Activated T-helper 1 cell treated with anti-CD3 and anti-CD28 coated beads, Interleukin-12 subunit alpha, Interleukin-12 subunit beta, Interleukin-2, Interleukin-4 antibody, amounts not matched to agents 30 ng/mL and 10 ng/mL and 1 ng/mL, durations not matched to agents 14 hours and 24 hours and 36 hours (primary cell): ENCODE measurements around the gene MIB1. TPM values are rescaled to one million over a fixed set of nuclear protein-coding genes. Genes with fewer than 3 reads are reported as not detected.
"Not testable (repeated sequence)": the region's sequence is repeated elsewhere in the genome, so short reads cannot be mapped to it uniquely, and the experiment has no call there.

Source experiments
- DNase-seq: peaks from one replicate; pipeline ENCODE4 v3.0.0; 2021; ENCODE audit warnings: low spot score
- H3K27ac Mint-ChIP-seq: one replicate; pipeline ENCODE4 v1.8.0; 2021; ENCODE audit warnings: mild to moderate bottlenecking, mixed read lengths
- H3K27me3 Mint-ChIP-seq: one replicate; pipeline ENCODE4 v1.8.0; 2022; ENCODE audit warnings: mild to moderate bottlenecking, moderate library complexity, mixed read lengths; ENCODE audit not compliant: insufficient read depth
- H3K36me3 Mint-ChIP-seq: one replicate; pipeline ENCODE4 v1.8.0; 2021; ENCODE audit warnings: low read depth, mixed read lengths
- H3K4me1 Mint-ChIP-seq: one replicate; pipeline ENCODE4 v1.8.0; 2021; ENCODE audit warnings: low read depth, mixed read lengths
- H3K4me3 Mint-ChIP-seq: one replicate; pipeline ENCODE4 v1.8.0; 2021; ENCODE audit warnings: mild to moderate bottlenecking, moderate library complexity, mixed read lengths
- H3K9me3 Mint-ChIP-seq: one replicate; pipeline ENCODE4 v1.8.0; 2021; ENCODE audit warnings: mixed read lengths
- intact Hi-C: fragments of 100-400 bp; cut with micrococcal nuclease; formaldehyde crosslinking; loops from one replicate; pipeline ENCODE4 v1.15.1; 2024
- total RNA-seq: library from RNA; stranded (reverse); gene quantifications from 2 replicates; pipeline ENCODE4 v1.2.3, GENCODE V29; 2022

The MIB1 gene
- total RNA-seq, result 29.8 and 31.7 TPM in 2 replicates

GRCh38 chr18:21740538-21741311, at the start of gene MIB1:
TSS of gene MIB1 (plus strand) at chr18:21740792. CDS start at chr18:21741584, 792 bp downstream.
- intact Hi-C loops, result loop anchor here (1.0 to 5.0 kb wide), 6 partner anchors 36 to 1192 kb away; partner anchors contain the start of genes ABHD3, ESCO1, RBBP8 and ROCK1
- Mint-ChIP-seq H3K4me1 (peaks cover 44% of the 10 kb centered on the region), H3K36me3 (peaks cover 11% of the 10 kb centered on the region), H3K27me3 (peaks cover 18% of the 10 kb centered on the region), H3K9me3 (peaks cover 14% of the 10 kb centered on the region), H3K4me3 (peak within 1 kb of the TSS; percentile 93), H3K27ac (peak within 1 kb of the TSS; percentile 94)
- peak; percentile 97 for DNase-seq

GRCh38 chr18:21693322-21693721, 47.3 kb upstream of the MIB1 start:
- H3K4me3 Mint-ChIP-seq, result no peak overlapping the region
- H3K9me3 Mint-ChIP-seq, result peaks cover 13% of the 10 kb centered on the region
- no peaks in the 10 kb centered on the region for H3K27me3 Mint-ChIP-seq
- H3K4me1 Mint-ChIP-seq, result peaks cover 4% of the 10 kb centered on the region
- no peak for DNase-seq
- peaks cover 50% of the 10 kb centered on the region for H3K36me3 Mint-ChIP-seq
- intact Hi-C loops, result loop anchor here (1.0 kb wide), 1 partner anchor 8 kb away; no protein-coding TSS in a partner anchor
- no peak overlapping the region for H3K27ac Mint-ChIP-seq

GRCh38 chr18:21700528-21701075, 40.0 kb upstream of the MIB1 start:
- intact Hi-C loops, result loop anchor here (5.0 kb wide), 2 partner anchors 152 to 1232 kb away; partner anchors contain the start of gene RBBP8
- H3K27me3 Mint-ChIP-seq, result no peaks in the 10 kb centered on the region
- H3K9me3 Mint-ChIP-seq, result no peaks in the 10 kb centered on the region
- no peak for DNase-seq
- H3K4me3 Mint-ChIP-seq, result no peak overlapping the region
- peaks cover 25% of the 10 kb centered on the region for H3K4me1 Mint-ChIP-seq
- H3K36me3 Mint-ChIP-seq, result peaks cover 23% of the 10 kb centered on the region
- H3K27ac Mint-ChIP-seq, result no peak overlapping the region

GRCh38 chr18:21701621-21702020, 39.0 kb upstream of the MIB1 start:
- no peaks in the 10 kb centered on the region for H3K27me3 Mint-ChIP-seq
- peaks cover 28% of the 10 kb centered on the region for H3K4me1 Mint-ChIP-seq
- no peak overlapping the region for H3K27ac Mint-ChIP-seq
- peaks cover 21% of the 10 kb centered on the region for H3K36me3 Mint-ChIP-seq
- DNase-seq, result no peak
- intact Hi-C loops, result loop anchor here (5.0 kb wide), 2 partner anchors 151 to 1231 kb away; partner anchors contain the start of gene RBBP8
- H3K4me3 Mint-ChIP-seq, result peak overlapping the region; percentile 22
- no peaks in the 10 kb centered on the region for H3K9me3 Mint-ChIP-seq

- H3K4me3 Mint-ChIP-seq, result peak overlapping the region; percentile 96
- peaks cover 28% of the 10 kb centered on the region for H3K4me1 Mint-ChIP-seq
- intact Hi-C loops, result loop anchor here (1.0 to 5.0 kb wide), 3 partner anchors 19 to 1230 kb away; partner anchors contain the start of gene RBBP8
- no peak for DNase-seq
- peaks cover 21% of the 10 kb centered on the region for H3K36me3 Mint-ChIP-seq
- H3K27me3 Mint-ChIP-seq, result no peaks in the 10 kb centered on the region
- H3K9me3 Mint-ChIP-seq, result no peaks in the 10 kb centered on the region
- H3K27ac Mint-ChIP-seq, result peak overlapping the region; percentile 90
Measured at GRCh38 chr18:21702602-21703001, 38.0 kb upstream of the MIB1 start.

- Mint-ChIP-seq H3K27me3 (no peaks in the 10 kb centered on the region), H3K36me3 (peaks cover 17% of the 10 kb centered on the region), H3K4me1 (peaks cover 28% of the 10 kb centered on the region), H3K4me3 (peak overlapping the region; percentile 96), H3K9me3 (no peaks in the 10 kb centered on the region), H3K27ac (peak overlapping the region; percentile 90)
- intact Hi-C loops, result loop anchor here (1.0 to 5.0 kb wide), 3 partner anchors 20 to 1229 kb away; partner anchors contain the start of gene RBBP8
- DNase-seq, result peak; percentile 10
Measured at GRCh38 chr18:21703241-21703820, 37.3 kb upstream of the MIB1 start.

GRCh38 chr18:21704603-21705364, 35.8 kb upstream of the MIB1 start, which contains the start of gene ABHD3:
TSS of gene ABHD3 (minus strand) at chr18:21704774. CDS start at chr18:21704665, 109 bp downstream.
- intact Hi-C loops, result loop anchor here (1.0 to 5.0 kb wide), 7 partner anchors 36 to 1228 kb away; partner anchors contain the start of genes ESCO1, MIB1, RBBP8 and ROCK1
- Mint-ChIP-seq H3K27me3 (no peaks in the 10 kb centered on the region), H3K27ac (peak within 1 kb of the TSS; percentile 90), H3K4me3 (peak within 1 kb of the TSS; percentile 96), H3K36me3 (peaks cover 9% of the 10 kb centered on the region), H3K9me3 (no peaks in the 10 kb centered on the region), H3K4me1 (peaks cover 34% of the 10 kb centered on the region)
- DNase-seq, result peak; percentile 91

- no peak overlapping the region for H3K4me3 Mint-ChIP-seq
- peaks cover 5% of the 10 kb centered on the region for H3K36me3 Mint-ChIP-seq
- intact Hi-C loops, result loop anchor here (5.0 kb wide), 1 partner anchor 594 kb away; the partner anchor contains the start of gene ROCK1
- DNase-seq, result no peak
- no peak overlapping the region for H3K27ac Mint-ChIP-seq
- H3K4me1 Mint-ChIP-seq, result peaks cover 34% of the 10 kb centered on the region
- no peaks in the 10 kb centered on the region for H3K27me3 Mint-ChIP-seq
- no peaks in the 10 kb centered on the region for H3K9me3 Mint-ChIP-seq
Measured at GRCh38 chr18:21706386-21706865, 34.2 kb upstream of the MIB1 start.

GRCh38 chr18:21707130-21707529, 33.5 kb upstream of the MIB1 start:
- DNase-seq, H3K4me3 Mint-ChIP-seq, H3K9me3 Mint-ChIP-seq, H3K27ac Mint-ChIP-seq, H3K27me3 Mint-ChIP-seq, H3K36me3 Mint-ChIP-seq: not testable (repeated sequence)
- peaks cover 29% of the 10 kb centered on the region for H3K4me1 Mint-ChIP-seq
- intact Hi-C loops, result loop anchor here (5.0 kb wide), 1 partner anchor 595 kb away; the partner anchor contains the start of gene ROCK1

- no peak for DNase-seq
- H3K9me3 Mint-ChIP-seq, result peaks cover 9% of the 10 kb centered on the region
- no peak overlapping the region for H3K27ac Mint-ChIP-seq
- H3K4me1 Mint-ChIP-seq, result peaks cover 12% of the 10 kb centered on the region
- intact Hi-C loops, result no loop called here
- peaks cover 2% of the 10 kb centered on the region for H3K27me3 Mint-ChIP-seq
- H3K36me3 Mint-ChIP-seq, result peaks cover 4% of the 10 kb centered on the region
- H3K4me3 Mint-ChIP-seq, result no peak overlapping the region
Measured at GRCh38 chr18:21714474-21714873, 26.1 kb upstream of the MIB1 start.

- H3K36me3 Mint-ChIP-seq, result no peaks in the 10 kb centered on the region
- H3K27ac Mint-ChIP-seq, result no peak overlapping the region
- H3K4me3 Mint-ChIP-seq, result no peak overlapping the region
- DNase-seq, result no peak
- intact Hi-C loops, result no loop called here
- H3K9me3 Mint-ChIP-seq, result no peaks in the 10 kb centered on the region
- no peaks in the 10 kb centered on the region for H3K4me1 Mint-ChIP-seq
- H3K27me3 Mint-ChIP-seq, result peaks cover 2% of the 10 kb centered on the region
Measured at GRCh38 chr18:21722687-21723086, 17.9 kb upstream of the MIB1 start.

GRCh38 chr18:21725201-21725600, 15.4 kb upstream of the MIB1 start:
- H3K27ac Mint-ChIP-seq, result no peak overlapping the region
- no peak for DNase-seq
- intact Hi-C loops, result no loop called here
- H3K36me3 Mint-ChIP-seq, result no peaks in the 10 kb centered on the region
- no peaks in the 10 kb centered on the region for H3K4me1 Mint-ChIP-seq
- no peaks in the 10 kb centered on the region for H3K9me3 Mint-ChIP-seq
- H3K27me3 Mint-ChIP-seq, result no peaks in the 10 kb centered on the region
- H3K4me3 Mint-ChIP-seq, result no peak overlapping the region
